ENCODE measurements around the gene SFMBT2.

Gene SFMBT2

DNA sequence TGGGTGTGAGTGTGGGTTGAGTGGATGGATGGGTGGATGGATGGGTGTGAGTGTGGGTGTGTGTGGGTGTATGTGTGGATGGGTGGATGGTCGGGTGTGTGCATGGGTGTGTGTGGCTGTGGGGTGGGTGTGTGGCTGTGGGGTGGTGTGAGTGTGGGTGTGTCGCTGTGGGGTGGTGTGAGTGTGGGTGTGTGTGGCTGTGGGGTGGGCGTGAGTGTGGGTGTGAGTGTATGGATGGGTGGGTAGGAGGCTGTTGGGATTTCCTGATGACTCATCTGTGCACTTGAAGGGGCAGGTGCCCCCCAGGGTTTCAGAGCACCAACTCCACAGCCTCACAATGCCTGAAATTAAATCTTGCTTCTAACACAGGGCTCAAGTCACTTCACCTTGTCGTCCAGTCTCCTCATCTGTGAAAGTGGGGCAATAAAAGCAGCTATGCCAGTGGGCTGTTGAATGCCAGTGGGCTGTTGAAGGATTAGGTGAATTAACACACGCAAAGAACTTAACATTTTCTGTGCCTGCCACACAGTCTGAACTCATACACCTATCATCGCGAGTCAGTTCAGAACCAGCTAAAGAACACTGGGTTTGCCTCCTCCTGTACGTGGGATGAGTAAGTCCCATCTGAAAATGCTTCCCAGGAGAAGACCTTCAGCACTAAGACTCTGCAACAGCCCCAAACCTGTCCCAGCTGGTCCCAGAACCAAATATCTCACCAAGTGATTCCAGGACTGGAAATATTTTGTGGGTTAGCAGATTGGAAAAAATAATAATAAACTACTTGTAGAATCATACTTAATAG is 32.0 kb downstream of the SFMBT2 start:
- Histone ChIP-seq H3K27ac (ENCODE audit: low read length) (no peak overlapping the region), H3K4me3 (ENCODE audit: low read length) (no peak overlapping the region), H3K36me3 (ENCODE audit: control insufficient read depth, low read depth, low read length) (no peaks in the 10 kb centered on the region), H3K9me3 (ENCODE audit: control insufficient read depth, low read depth, low read length) (no peaks in the 10 kb centered on the region), H3K4me1 (ENCODE audit: control insufficient read depth, low read depth, low read length) (no peaks in the 10 kb centered on the region), H3K27me3 (ENCODE audit: control insufficient read depth, insufficient read depth, low read length) (no peaks in the 10 kb centered on the region), H3K9ac (ENCODE audit: low read length) (no peak overlapping the region)

DNA sequence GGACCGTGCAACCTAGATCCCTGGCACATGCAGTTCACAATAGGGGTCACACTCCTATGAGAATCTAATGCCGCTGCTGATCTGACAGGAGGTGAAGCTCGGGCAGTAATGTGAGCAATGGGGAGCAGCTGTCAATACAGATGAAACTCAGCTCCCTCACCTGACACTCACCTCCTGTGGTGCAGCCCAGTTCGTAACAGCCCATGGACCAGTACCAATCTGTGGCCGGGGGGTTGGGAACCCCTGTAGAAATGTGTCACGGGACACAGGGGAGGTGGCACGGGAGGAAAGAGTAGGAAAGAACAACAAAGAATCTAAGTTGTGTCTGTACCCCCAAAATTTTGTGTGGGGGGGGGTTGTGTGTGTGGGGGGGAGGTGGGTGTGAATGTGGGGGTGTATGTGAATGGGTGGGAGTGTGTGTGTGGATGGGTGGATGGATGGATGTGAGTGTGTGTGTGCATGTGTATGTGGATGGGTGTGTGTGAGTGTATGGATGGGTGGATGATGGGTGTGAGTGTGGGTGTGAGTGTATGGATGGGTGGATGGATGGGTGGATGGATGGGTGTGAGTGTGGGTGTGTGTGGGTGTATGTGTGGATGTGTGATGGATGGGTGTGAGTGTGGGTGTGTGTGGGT is 33.1 kb downstream of the SFMBT2 start:
- Histone ChIP-seq H3K9ac (ENCODE audit: low read length) (no peak overlapping the region), H3K4me1 (ENCODE audit: control insufficient read depth, low read depth, low read length) (no peaks in the 10 kb centered on the region), H3K27ac (ENCODE audit: low read length) (no peak overlapping the region), H3K27me3 (ENCODE audit: control insufficient read depth, insufficient read depth, low read length) (no peaks in the 10 kb centered on the region), H3K9me3 (ENCODE audit: control insufficient read depth, low read depth, low read length) (no peaks in the 10 kb centered on the region), H3K36me3 (ENCODE audit: control insufficient read depth, low read depth, low read length) (no peaks in the 10 kb centered on the region), H3K4me3 (ENCODE audit: low read length) (no peak overlapping the region)

DNA sequence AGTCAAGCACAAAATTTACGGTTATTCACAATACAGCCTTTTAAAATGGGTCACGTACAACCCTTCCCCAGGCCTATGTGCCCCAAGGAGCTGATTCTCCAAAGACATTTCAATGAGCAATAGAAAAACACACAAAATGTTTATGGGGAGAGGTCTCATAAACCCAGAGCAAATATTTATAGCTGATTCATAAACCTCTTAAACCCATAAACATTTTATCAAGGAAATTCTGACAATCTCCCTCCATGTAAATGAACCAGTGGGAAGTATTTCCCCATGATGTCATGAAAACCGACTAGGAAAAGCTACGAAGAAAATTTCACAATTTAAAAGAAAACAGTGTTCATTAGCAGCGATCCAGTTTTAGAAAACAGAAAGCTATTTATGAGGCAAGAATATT is 36.0 kb downstream of the SFMBT2 start:
- no peaks in the 10 kb centered on the region for H3K27me3 ChIP-seq (ENCODE audit: control insufficient read depth, insufficient read depth, low read length)
- H3K27ac ChIP-seq (ENCODE audit: low read length): no peak overlapping the region
- H3K9me3 ChIP-seq (ENCODE audit: control insufficient read depth, low read depth, low read length): no peaks in the 10 kb centered on the region
- no peaks in the 10 kb centered on the region for H3K36me3 ChIP-seq (ENCODE audit: control insufficient read depth, low read depth, low read length)
- no peak overlapping the region for H3K4me3 ChIP-seq (ENCODE audit: low read length)
- H3K4me1 ChIP-seq (ENCODE audit: control insufficient read depth, low read depth, low read length): no peaks in the 10 kb centered on the region
- no peak overlapping the region for H3K9ac ChIP-seq (ENCODE audit: low read length)

DNA sequence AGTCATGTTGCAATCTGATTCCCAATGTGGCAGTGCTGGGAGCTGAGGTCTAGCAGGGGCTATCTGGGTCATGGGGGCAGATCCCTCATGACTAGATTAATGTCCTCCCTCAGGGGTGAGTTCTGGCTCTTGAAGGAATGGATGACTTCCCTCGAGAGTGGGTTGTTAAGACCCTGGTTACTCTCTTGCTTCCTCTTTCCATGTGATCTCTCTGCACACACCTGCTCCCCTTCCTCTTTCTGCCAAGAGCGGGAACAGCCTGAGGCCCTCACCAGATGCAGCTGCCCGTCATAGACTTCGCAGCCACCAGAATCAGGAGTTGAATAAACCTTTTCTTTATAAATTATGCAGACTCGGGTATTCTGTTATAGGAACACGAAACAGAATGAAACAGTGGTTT is 37.8 kb downstream of the SFMBT2 start:
- H3K9ac ChIP-seq (ENCODE audit: low read length): no peak overlapping the region
- no peak overlapping the region for H3K27ac ChIP-seq (ENCODE audit: low read length)

DNA sequence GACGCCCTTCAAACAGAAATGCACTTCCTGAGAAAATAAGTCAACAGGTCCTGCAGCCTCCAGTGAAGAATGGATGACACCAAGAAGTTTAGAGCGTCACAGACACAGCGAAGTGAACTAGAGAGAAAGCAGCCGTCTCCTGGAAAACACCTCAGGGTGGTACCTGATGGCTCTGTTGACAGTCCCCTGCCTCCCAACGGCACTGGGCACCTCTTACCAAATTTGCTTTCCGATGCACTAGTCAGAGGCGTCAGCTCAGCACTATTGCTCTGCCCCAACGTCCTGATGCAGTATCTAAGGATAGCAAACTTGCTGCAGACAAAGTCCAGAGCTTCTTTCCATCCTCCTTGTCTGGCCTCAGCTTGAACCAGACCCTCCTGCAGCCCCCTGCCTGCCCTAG is 38.3 kb downstream of the SFMBT2 start:
- Histone ChIP-seq H3K4me3 (ENCODE audit: low read length) (no peak overlapping the region), H3K9ac (ENCODE audit: low read length) (no peak overlapping the region), H3K27me3 (ENCODE audit: control insufficient read depth, insufficient read depth, low read length) (no peaks in the 10 kb centered on the region), H3K9me3 (ENCODE audit: control insufficient read depth, low read depth, low read length) (no peaks in the 10 kb centered on the region), H3K4me1 (ENCODE audit: control insufficient read depth, low read depth, low read length) (no peaks in the 10 kb centered on the region), H3K27ac (ENCODE audit: low read length) (no peak overlapping the region), H3K36me3 (ENCODE audit: control insufficient read depth, low read depth, low read length) (no peaks in the 10 kb centered on the region)

More for the DNA sequence above, 37.8 kb downstream of the SFMBT2 start:
- no peaks in the 10 kb centered on the region for H3K4me1 ChIP-seq (ENCODE audit: control insufficient read depth, low read depth, low read length)
- no peaks in the 10 kb centered on the region for H3K9me3 ChIP-seq (ENCODE audit: control insufficient read depth, low read depth, low read length)
- H3K36me3 ChIP-seq (ENCODE audit: control insufficient read depth, low read depth, low read length): no peaks in the 10 kb centered on the region
- no peak overlapping the region for H3K4me3 ChIP-seq (ENCODE audit: low read length)
- no peaks in the 10 kb centered on the region for H3K27me3 ChIP-seq (ENCODE audit: control insufficient read depth, insufficient read depth, low read length)

DNA sequence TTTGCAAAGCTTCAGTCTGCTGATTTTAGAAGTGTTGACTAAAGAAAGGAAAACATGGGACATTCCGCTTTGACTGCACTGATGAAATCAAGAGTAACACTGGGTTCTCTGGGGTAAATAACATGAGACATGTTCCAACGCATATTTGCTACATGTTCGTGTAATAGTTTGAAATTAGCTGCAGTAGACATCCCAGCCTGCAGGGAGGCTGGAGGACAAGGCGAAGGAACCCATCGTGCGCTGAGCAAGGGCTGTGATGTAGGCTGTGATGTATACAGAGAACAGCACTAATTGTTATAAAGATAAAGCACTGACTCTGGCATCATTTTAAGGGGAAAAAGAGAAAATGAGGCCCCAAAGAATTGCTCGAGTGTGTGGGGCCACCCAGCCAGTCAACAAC is 40.3 kb downstream of the SFMBT2 start:
- Histone ChIP-seq H3K27ac (ENCODE audit: low read length) (no peak overlapping the region), H3K4me3 (ENCODE audit: low read length) (no peak overlapping the region), H3K36me3 (ENCODE audit: control insufficient read depth, low read depth, low read length) (no peaks in the 10 kb centered on the region), H3K4me1 (ENCODE audit: control insufficient read depth, low read depth, low read length) (no peaks in the 10 kb centered on the region), H3K27me3 (ENCODE audit: control insufficient read depth, insufficient read depth, low read length) (no peaks in the 10 kb centered on the region), H3K9ac (ENCODE audit: low read length) (no peak overlapping the region), H3K9me3 (ENCODE audit: control insufficient read depth, low read depth, low read length) (no peaks in the 10 kb centered on the region)

DNA sequence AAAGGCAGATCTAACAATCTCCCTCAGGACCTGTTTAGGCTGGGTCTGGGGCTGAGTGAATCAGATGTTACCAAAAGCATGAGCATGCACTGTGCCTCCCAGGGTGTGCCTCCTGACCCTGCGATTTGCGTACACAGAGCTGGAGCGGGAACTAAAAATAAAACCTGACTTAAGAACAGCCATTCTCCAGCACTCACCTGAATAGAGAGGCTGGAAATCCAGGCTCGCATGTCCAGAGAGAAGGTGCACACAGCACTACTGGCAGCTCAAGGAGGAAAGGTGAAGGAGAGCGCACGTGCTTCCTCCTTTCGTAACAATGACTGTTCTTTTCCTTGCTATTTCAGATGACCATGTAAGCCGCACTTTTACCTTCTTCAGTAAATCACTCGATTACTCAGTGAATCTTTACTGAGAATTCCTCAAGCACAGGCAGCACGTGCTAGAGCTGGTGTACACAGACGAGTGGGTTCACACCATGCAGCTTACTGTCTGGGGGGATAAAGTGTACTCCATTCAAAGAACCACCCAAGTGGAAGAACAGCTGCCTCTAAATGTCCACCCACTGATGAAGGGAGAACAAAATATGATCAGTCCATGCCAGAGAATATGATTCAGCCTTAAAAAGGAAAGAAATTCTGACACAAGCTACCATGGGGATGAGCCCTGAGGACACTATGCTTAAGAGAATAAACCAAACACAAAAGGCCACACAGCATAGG is 45.6 kb downstream of the SFMBT2 start:
- no peaks in the 10 kb centered on the region for H3K9me3 ChIP-seq (ENCODE audit: control insufficient read depth, low read depth, low read length)
- peaks cover 11% of the 10 kb centered on the region for H3K4me1 ChIP-seq (ENCODE audit: control insufficient read depth, low read depth, low read length)
- H3K27ac ChIP-seq (ENCODE audit: low read length): no peak overlapping the region
- no peaks in the 10 kb centered on the region for H3K36me3 ChIP-seq (ENCODE audit: control insufficient read depth, low read depth, low read length)
- no peak overlapping the region for H3K9ac ChIP-seq (ENCODE audit: low read length)
- no peaks in the 10 kb centered on the region for H3K27me3 ChIP-seq (ENCODE audit: control insufficient read depth, insufficient read depth, low read length)
- no peak overlapping the region for H3K4me3 ChIP-seq (ENCODE audit: low read length)

DNA sequence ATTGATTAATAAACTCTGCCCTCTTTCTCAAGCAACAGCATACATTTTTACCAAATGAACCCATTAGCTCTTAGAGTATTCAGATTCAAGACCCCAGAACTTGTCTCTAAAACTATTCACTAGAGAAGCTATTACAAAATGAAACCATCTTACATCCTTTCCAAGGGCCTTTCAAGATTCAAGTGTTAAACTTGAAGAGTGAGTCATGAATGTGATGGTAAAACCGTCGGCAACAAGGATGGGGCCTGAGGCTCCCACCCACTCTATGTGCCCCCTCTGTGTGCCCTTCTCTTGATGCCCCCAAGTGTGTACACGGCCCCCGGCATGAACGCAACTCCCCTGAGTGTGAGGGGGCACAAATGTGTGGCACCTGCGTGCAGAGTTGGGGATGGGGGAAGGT is 46.4 kb downstream of the SFMBT2 start:
- Histone ChIP-seq H3K9me3 (ENCODE audit: control insufficient read depth, low read depth, low read length) (no peaks in the 10 kb centered on the region), H3K36me3 (ENCODE audit: control insufficient read depth, low read depth, low read length) (no peaks in the 10 kb centered on the region)

DNA sequence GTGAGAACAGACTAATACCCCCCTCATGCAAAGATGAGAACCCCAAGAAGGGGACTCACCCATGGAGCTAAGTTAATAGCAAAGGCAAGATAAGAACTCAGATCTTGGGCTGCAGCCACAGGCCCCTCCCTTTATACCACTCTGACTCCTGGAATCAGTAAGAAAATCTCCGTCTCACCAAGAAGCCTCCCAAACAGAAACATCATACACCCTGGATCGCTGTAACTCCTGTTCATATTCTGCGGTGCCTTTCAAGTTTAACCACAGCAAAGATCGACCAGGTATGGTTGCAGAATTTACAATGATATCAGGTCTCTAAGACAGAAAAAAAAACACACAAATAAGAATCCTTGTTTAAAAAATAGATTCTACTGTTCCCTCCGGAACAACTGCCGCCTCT is 47.1 kb downstream of the SFMBT2 start:
- no peaks in the 10 kb centered on the region for H3K27me3 ChIP-seq (ENCODE audit: control insufficient read depth, insufficient read depth, low read length)
- H3K27ac ChIP-seq (ENCODE audit: low read length): no peak overlapping the region
- H3K4me1 ChIP-seq (ENCODE audit: control insufficient read depth, low read depth, low read length): peaks cover 11% of the 10 kb centered on the region
- no peak overlapping the region for H3K4me3 ChIP-seq (ENCODE audit: low read length)
- H3K36me3 ChIP-seq (ENCODE audit: control insufficient read depth, low read depth, low read length): no peaks in the 10 kb centered on the region
- no peak overlapping the region for H3K9ac ChIP-seq (ENCODE audit: low read length)
- no peaks in the 10 kb centered on the region for H3K9me3 ChIP-seq (ENCODE audit: control insufficient read depth, low read depth, low read length)

More for the DNA sequence above, 46.4 kb downstream of the SFMBT2 start:
- Histone ChIP-seq H3K27me3 (ENCODE audit: control insufficient read depth, insufficient read depth, low read length) (no peaks in the 10 kb centered on the region), H3K9ac (ENCODE audit: low read length) (no peak overlapping the region), H3K27ac (ENCODE audit: low read length) (no peak overlapping the region), H3K4me1 (ENCODE audit: control insufficient read depth, low read depth, low read length) (peaks cover 11% of the 10 kb centered on the region), H3K4me3 (ENCODE audit: low read length) (no peak overlapping the region)

DNA sequence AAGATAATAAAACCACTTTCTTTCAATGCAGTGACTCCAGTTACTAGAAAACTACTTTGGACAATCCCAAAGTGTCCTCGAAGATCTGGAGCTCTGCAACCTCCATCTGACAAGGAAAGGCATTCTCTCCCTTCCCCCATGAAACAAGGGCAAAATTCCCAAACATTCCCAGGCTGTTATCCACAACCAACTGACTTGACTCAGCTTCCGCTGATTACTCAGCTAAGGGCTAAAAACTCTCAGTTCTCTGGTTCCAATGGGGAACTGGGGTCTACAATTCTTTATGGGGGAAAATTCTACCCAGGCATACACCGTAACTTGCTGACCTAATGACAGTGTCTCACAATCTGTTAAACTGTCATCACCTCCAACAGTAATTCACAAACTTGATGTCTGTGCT is 48.4 kb downstream of the SFMBT2 start:
- Histone ChIP-seq H3K4me1 (ENCODE audit: control insufficient read depth, low read depth, low read length) (peaks cover 11% of the 10 kb centered on the region), H3K27ac (ENCODE audit: low read length) (no peak overlapping the region), H3K4me3 (ENCODE audit: low read length) (no peak overlapping the region), H3K9me3 (ENCODE audit: control insufficient read depth, low read depth, low read length) (no peaks in the 10 kb centered on the region), H3K9ac (ENCODE audit: low read length) (no peak overlapping the region), H3K36me3 (ENCODE audit: control insufficient read depth, low read depth, low read length) (no peaks in the 10 kb centered on the region), H3K27me3 (ENCODE audit: control insufficient read depth, insufficient read depth, low read length) (no peaks in the 10 kb centered on the region)

DNA sequence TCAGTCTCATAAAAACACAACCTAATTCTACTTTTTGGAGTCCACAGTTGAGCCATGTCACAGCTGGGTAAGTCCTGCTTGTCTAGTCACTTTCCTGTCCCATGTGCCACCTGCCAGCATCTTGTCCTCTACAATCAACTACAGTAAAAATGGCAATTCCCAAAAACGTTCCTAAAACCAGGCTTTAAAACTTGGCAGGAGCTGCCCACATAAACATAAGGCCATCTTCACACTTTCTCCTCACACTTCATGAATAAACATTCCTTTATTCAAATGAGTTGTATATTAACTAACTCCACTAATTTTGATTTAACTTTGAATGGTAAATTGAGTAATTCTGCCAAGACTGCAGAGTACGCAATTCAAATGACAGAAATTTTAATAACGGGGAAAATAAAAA is 49.5 kb downstream of the SFMBT2 start:
- Histone ChIP-seq H3K27ac (ENCODE audit: low read length) (no peak overlapping the region), H3K4me1 (ENCODE audit: control insufficient read depth, low read depth, low read length) (peaks cover 11% of the 10 kb centered on the region), H3K9me3 (ENCODE audit: control insufficient read depth, low read depth, low read length) (no peaks in the 10 kb centered on the region), H3K36me3 (ENCODE audit: control insufficient read depth, low read depth, low read length) (no peaks in the 10 kb centered on the region), H3K4me3 (ENCODE audit: low read length) (no peak overlapping the region), H3K27me3 (ENCODE audit: control insufficient read depth, insufficient read depth, low read length) (no peaks in the 10 kb centered on the region), H3K9ac (ENCODE audit: low read length) (no peak overlapping the region)
